Activated CD8-positive, alpha-beta memory T cell treated with anti-CD3 and anti-CD28 coated beads for 4 hours (primary cell): ENCODE data around the gene ADGRE2.
"Not testable (repeated sequence)": the region's sequence is repeated elsewhere in the genome, so short reads cannot be mapped to it uniquely, and the experiment has no call there.

ENCODE experiments used
- DNase-seq, 2 donors: peaks; one replicate each; pipeline ENCODE4 v3.0.0-alpha.2; 2020; ENCODE audit warnings: low read depth in 2 of 2

The ADGRE2 gene

DNA sequence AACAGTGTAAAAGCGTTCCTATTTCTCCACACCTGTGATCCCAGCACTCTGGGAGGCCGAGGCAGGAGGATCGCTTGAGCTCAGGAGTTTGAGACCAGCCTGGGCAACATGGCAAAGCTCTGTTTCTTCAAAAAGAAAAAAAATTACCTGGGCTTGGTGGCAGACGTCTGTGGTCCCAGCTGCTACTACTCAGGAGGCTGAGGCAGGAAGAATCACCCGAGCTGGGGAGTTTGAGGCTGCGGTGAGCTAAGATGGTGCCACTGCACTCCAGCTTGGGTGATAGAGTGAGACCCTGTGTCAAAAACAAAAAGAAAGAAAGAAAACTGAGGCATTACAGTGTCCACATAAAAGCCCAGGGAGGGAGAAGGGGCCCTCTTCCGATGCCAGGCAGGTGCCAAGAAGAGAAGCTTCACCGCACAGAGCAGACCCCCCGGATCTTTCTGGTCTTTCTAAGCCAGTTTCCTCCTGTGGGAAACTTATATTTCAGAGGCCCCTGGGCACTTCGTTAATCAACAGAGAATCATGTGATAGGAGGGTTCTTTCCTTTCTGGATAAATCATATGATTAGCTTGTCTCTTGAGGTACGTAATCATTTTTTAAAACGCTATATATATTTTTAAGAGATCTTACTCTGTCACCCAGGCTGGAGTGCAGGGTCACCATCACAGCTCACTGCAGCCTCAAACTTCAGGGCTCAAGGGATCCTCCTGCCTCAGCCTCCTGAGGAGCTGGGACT lies at the start of gene ADGRE2:
TSS of gene ADGRE2 (minus strand) at position 451 of the 736 bp plus-strand sequence. CDS start 1,804 bp downstream, outside the sequence.
- not testable (repeated sequence) for DNase-seq

DNA sequence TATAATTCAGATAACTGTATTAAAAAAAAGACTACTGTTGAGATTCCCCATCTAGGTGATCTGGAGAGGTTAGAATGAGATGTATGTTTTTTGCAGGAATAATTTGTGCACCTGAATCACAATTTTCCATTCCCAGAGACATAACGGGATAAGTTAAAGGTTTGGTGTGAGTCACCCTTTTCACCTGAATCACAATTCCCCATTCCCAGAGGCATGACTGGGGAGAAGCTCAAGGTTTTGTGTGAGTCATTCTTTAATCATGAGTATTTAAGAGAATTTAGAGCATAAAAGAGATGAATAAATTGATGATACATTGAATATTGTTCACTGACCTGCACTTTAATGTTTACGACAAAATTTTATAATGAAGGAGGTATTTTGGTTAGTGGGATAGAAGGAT lies 47.6 kb upstream of the ADGRE2 start:
- DNase-seq, result no peak

DNA sequence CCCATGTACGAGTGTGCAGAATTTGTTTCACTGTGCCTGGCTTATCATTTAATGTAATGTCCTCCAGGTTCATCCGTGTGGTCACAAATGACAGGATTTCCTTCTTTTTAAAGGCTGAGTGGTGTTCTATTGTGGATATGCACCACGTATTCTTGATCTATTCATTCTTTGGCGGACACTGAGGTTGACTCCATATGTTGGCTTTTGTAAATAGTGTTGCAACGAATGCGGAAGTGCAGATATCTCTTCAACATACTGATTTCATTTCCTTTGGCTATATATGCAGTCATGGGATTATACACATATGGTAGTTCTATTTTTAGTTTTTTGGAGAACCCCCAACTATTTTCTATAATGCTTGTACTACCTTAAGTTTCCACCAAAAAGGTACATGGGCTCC lies 43.6 kb upstream of the ADGRE2 start:
- no peak for DNase-seq

DNA sequence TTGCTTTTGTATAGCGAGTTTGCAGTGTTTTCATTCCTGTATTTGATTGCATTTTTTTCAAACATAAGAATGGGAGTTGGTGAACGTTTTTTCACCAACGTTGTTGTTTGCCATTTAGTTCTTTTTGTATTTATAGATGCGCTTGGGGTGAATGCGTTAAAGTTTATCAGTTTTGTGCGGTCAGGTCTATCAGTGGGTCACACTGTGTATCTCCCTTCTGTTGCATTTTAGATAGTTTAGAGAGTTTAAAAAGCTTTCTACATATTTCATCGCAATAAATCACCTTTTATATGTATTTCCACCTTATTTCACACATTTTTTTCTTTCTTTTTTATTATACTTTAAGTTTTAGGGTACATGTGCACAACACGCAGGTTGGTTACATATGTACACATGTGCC lies 40.2 kb upstream of the ADGRE2 start:
- no peak for DNase-seq

DNA sequence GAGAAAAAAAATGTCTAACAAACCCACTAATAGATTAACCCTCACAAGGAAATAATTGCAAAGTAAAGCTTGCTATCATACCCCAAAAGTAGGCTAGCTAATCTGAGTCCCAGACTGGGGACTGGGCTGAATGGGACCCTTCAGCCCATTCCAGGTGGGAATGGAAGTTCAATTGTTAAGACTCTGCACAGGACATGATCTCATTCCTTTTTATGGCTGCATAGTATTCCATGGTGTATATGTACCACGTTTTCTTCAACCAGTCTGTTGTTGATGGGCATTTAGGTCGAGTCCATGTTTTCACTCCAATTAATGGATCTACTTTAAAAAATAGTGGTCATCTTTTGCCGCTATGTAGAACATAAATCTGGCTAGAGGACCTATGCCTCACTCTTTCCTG lies 38.7 kb upstream of the ADGRE2 start:
- no peak for DNase-seq

DNA sequence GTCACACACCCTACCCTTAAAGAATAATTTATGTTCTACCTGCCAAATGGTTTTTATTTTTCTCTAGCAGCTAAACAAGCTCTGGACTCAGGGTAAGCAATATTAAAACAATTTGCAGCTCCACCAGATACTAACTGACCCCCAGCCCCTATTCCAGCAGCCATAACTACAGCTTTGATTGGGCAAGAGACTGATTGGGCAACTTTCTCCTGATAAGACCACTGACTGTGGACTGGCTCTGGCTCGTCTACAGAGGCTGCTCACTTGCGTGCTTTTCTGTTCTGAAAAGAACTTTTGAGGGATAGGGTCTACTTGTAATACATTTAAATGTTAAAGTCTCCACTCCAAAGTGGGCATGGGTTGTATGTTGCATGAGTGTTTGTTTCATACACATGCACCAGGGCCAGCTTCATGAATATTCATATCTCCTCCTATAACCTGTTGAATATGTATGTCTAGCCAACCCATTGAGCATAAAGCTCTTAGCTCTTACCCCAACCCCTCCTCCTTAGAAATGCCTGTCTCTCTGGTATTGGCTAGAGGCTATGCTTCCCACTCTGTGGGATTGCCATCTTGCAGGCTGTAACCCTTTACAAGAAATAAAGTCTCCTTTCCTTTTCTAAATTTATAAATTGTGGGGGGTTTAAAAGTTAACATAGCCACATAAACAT lies 36.8 kb upstream of the ADGRE2 start:
- DNase-seq, result no peak

DNA sequence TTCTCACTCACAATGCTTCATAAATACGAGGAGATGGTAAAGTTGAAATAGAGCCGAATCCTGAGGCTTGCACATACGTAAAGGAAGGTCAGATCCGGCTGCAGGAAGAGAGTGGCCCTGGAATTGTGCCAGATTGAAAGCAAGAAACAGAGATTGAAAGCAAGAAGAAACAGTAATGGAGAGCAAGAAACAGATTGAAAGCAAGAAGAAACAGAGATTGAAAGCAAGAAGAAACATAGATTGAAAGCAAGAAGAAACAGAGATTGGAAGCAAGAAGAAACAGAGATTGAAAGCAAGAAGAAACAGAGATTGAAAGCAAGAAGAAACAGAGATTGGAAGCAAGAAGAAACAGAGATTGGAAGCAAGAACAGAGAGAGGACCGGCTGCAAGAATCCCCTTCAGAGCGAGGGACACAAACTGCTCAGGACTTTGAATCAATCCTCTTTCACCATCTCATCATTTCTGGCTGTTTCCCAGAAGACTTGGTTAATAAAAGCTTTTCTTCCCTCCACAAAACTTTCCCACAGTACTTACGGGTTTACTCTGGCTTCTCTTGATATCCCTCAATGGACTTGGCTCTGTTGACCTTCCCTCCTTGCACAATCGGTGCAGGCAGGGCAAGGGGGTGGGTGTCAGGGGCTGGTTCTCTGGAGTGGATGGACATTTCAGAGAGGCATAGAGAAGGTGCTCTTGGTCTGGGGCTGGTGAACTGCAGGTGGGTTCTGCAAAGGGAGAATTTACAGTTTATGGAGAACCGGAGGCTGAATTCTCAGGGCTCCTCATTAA lies 31.1 kb upstream of the ADGRE2 start:
- no peak for DNase-seq

DNA sequence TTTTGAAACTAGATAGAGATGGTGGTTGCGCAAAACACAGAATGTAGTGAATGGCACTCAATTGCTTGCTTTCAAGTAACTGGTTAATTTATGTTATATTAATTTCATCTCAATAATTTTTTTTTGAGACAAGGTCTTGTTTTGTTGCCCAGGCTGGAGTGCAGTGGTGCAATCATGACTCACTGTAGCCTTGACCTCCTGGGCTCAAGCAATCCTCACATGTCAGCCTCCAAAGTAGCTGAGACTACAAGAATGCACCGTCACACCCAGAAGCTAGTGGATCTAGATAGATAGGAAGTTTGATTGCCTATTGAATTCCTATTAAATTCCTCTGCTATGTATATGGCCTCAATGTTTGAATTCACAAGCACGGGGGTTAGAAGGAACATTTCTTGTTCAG lies 26.4 kb upstream of the ADGRE2 start:
- no peak for DNase-seq

DNA sequence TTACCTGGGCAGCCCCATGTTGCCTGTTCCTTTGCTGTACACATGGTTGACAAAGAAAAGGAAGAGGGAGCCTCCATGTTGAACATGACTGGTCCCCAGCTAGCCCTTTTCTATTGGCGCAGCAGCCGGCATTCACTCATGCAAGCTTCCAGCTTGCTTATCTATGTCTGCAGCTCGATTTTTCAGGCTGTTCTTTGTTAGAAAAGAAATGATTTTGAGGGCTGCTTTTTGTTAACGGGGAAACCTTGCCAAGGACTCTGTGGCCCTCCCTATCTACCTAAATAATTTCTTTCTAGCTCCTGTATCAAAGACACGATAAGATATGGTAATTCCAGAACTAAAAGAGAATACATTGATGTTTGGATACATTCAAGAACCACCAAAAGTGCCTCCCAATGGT lies 20.4 kb upstream of the ADGRE2 start:
- DNase-seq, result no peak

DNA sequence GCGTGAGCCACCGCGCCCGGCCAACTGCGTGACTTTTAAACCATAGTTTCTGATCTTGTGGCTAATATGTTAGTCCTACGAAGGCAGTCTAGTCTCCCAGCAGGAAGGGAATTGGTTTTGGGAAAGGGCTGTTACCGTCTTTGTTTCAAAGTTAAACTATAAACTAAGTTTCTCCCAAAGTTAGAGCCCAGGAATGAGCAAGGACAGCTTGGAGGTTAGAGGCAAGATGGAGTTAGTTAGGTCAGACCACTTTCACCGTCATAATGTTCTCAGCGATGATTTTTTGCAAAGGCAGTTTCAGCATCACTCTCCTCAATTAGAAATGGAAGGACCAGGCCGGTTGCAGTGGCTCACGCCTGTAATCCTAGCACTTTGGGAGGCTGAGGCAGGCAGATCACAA lies 17.7 kb upstream of the ADGRE2 start:
- DNase-seq, result no peak

DNA sequence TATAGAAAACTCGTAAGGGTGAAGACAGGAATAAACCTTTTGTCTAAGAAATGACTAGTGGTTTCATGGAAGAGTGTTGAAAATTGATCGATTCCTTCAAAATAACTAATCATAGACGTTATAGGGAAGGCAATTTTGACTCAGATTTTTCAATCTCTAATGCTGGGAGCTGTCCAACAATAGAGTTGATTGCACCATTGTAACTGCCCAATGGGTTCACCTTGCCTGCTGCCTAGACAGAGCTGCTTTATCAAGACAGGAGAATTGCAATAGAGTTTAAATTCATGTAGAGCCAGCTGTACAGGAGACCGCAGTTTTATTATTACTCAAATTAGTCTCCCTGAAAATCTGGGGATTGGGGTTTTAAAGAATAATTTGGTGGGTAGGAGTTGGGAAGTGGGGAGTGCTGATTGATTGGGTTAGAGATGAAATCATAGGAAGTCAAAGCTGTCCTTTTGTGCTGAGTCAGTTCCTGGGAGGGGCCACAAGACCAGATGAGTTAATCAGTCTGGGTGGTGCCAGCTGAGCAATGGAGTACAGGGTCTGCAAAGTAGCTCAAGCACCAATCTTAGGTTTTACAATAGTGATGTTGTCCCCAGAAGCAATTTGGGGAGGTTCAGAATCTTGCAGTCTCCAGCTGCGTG lies 16.8 kb upstream of the ADGRE2 start:
- no peak for DNase-seq

DNA sequence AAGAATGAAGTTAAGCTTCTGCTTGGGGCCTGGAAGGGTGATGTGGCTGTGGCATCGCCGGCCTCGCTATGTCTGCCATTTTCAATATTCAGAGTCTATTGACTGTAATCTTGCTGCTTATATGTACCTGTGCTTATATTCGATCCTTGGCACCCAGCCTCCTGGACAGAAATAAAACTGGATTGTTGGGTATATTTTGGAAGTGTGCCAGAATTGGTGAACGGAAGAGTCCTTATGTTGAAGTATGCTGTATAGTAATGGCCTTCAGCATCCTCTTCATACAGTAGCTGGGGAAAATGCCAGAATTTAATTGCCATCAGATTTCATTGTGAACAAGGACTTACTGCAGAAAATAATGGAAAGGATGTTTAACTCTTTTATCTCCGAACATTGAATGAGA lies 13.9 kb upstream of the ADGRE2 start:
- DNase-seq, result not testable (repeated sequence)

DNA sequence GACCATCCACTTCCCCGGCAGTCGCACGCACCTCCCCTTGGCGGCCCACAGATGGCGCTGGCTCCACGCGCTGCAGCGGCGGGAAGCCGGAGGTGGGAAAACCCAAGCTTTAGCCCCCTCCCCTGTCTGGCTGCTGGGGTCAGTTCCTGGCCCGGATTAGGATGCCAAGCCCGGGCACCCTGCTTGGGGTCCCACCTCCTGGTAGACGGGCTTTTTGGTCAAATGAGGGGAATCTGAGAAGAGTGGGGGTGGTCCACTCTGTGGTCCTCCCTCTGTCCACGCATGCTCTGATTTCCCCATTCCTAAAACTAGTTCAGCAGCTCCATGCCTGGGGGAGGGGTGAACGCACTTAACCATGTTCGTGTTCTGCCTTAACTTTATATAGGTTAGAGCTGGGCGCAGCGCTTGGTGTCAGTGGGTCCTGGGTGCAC lies 8.1 kb upstream of the ADGRE2 start:
- no peak for DNase-seq

DNA sequence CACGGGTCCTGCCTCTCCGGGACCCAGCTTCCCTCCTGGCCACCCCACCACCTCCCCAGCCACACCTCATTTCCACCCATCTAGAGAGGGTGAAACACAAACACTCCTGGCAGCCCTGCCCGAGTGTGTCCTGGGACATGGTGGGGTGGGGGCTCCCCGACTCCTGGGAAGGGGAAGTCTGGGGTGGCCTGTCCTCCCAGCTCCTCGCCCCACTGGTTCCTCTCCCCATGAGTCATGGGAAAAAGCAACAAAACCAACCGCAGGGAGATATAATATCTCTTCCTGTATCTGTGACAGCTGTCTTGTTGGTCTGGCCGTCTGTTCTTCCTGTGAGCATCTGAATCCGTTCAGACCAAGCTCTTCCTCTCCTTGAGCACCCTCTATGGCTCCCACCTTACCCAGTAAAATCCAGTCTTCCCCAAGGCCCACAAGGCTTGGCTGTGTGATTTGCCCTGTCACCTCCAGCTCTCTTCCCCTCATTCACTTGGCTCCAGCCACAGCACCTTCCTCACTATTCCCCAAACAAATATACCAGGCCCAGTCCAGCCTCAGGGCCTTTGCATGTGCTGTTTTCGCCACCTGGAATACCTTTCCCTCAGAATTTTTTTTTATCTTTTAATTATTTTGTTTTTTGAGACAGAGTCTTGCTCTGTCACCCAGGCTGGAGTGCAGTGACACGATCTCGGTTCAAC lies 6.9 kb upstream of the ADGRE2 start:
- not testable (repeated sequence) for DNase-seq

DNA sequence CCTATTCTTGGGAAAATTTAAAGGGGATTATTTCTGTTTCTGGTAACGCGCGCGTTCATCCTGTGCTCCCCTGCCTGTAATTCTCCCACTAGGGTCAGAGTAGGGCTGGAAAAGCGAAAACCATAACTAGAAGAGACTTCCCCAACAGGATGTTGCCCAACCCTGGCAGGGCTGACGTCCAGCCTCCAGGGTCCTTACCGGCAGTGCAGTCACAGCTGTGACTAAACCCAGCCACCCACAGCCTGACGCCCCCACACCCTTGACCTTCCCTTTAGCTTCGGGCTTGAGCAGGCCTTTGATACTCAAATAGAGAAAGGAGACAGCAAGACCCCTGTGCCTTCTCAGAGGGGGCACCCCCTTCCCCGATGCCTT lies 6.4 kb upstream of the ADGRE2 start:
- DNase-seq, result not testable (repeated sequence)

DNA sequence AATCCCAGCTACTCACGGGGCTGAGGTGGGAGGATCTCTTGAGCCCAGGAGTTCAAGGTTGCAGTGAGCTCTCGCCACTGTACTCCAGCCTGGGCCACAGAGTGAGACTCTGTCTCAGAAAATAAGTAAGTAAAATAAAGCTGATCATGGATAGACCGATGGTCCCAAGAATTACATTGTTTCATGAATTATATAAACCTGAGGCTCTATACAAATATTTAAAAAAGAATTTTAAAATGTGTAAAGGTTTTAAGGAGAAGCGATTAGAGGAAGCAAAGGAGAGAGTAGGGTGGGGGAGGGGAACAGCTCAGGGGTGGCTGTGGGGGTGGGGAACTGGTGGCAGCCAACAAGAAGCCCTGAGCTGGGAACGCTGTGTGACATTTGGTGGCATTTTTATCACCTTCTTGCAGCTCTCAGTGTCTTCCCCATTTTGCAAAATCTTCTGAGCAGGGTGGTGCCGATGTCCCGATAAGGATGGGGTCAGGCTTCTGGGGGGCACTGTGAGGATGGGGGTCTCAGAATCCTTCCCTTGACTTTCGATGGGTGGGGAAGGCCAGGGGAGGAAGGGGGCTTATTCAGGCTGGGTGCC lies 5.1 kb upstream of the ADGRE2 start:
- DNase-seq, result not testable (repeated sequence)

DNA sequence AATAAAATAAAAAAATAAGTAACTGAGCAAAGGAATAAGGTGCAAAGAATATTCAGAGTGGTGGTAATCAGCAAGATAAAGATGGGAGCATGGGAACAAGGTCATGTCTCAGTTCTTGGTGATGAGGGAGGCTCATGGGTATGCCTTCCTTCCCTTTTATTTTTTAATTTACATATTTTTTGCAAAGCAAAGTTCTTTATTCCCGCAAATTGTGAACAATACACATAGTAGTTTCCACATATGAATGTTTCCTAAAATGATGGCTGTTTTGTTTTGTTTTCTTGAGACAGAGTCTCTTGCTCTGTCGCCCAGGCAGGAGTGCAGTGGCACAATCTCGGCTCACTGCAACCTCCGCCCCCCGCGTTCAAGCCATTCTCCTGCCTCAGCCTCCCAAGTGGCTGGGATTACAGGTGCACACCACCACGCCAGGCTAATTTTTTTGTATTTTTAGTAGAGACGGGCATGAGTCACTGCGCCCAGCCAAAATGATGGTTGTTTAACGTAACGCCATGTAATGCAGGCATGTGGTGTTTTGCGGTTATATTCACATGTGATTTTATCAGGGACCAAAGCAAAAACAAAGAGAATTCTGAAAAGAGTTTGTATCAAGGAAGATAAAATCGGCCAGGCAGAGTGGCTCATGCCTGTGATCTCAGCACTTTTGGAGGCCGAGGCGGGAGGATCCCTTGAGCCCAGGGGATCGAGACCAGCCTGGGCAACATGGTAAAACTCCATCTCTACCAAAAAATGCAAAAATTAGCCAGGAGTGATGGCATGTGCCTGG lies 4.5 kb upstream of the ADGRE2 start:
- DNase-seq, result no peak

DNA sequence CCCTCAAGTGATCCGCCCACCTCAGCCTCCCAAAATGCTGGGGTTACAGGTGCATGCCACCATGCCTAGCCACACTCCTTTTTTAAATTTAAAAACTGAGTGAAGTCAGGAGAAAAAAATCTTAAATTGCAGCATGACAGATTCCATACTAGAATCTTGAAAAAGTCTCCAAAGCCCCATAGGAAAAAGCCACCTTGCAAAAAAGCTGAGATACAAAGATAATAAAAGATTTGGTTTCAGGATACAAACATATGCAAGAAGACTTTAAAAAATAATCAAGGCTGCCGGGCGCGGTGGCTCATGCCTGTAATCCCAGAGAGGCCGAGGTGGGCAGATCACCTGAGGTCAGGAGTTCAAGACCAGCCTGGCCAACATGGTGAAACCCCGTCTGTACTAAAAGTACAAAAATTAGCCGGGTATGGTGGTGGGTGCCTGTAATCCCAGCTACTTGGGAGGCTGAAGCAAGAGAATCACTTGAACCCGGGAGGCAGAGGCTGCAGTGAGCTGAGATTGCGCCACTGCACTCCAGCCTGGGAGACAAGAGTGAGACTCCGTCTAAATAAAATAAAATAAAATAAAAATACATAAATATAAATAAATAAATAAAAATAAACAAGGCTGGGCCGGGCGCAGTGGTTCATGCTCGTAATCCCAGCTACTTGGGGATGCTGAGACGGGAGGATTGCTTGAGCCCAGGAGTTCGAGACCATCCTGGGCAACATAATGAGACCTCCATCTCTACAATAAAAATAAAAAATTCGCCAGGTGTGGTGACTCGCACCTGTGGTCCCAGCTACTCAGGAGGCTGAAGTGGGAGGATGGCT lies 3.6 kb upstream of the ADGRE2 start:
- DNase-seq, result not testable (repeated sequence)

DNA sequence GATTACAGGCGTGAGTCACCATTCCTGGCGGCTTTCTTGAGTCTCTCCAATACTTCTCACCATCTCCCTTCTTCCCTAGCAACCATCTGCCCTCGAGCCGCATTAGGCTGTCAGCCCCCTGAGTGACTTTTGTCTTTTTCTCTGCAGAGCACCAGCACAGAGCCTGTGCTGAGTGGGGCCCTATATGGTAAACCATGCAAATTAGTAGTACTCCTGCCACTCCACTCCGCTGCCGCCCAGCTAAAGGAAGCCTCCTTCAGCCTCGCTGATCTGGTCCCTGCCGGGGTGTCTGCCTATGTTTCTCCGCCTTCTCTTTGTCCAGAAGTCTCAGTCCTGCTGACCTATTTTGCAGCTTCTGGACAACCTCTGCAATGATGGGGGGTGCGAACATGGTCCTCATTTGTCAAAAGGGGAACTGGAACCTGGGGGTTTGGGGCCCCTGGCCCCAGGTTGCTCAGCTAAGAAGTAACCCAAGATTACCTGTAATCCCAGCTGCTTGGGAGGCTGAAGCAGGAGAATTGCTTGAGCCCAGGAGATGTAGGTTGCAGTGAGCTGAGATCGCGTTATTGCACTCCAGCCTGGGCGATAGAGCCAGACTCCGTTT lies 2.4 kb upstream of the ADGRE2 start:
- not testable (repeated sequence) for DNase-seq
